ENCODE data around the gene PAPOLB. TPM values are rescaled to one million over a fixed set of nuclear protein-coding genes. Genes with fewer than 3 reads are reported as not detected.

The PAPOLB gene
- total and polyA plus RNA-seq, 2 donors (not counting 3 experiments of a cell fraction or from before 2014, with no cell fraction given), result 0.07 TPM; not detected in 1

- no peak for TF ChIP-seq FOS (IDR thresholded peaks at IDR 0.05; ENCODE audit: borderline replicate concordance, insufficient read depth, low read length)
- TF ChIP-seq GATA2 (IDR thresholded peaks at IDR 0.05; ENCODE audit: insufficient read depth, insufficient read length, low read depth, low read length), result no peak
- no peak for TF ChIP-seq CTCF (IDR thresholded peaks at IDR 0.05; ENCODE audit: extremely low read depth in 1 of 2, insufficient read depth in 1 of 2, low read depth in 1 of 2, low read length in 2 of 2)
- TF ChIP-seq POLR2AphosphoS5 (IDR thresholded peaks at IDR 0.05; ENCODE audit: insufficient read depth, low read depth, low read length), result no peak
- TF ChIP-seq POLR2A (IDR thresholded peaks at IDR 0.05; ENCODE audit: low read depth, low read length), result no peak
- TF ChIP-seq EZH2 (IDR thresholded peaks at IDR 0.05; ENCODE audit: borderline replicate concordance, low read depth, low read length, severe bottlenecking), result no peak
- TF ChIP-seq MAX (IDR thresholded peaks at IDR 0.05; ENCODE audit: insufficient read depth, insufficient read length), result no peak
- TF ChIP-seq JUN (IDR thresholded peaks at IDR 0.05; ENCODE audit: borderline replicate concordance, insufficient read depth, insufficient read length, low read depth), result no peak
- TF ChIP-seq MYC (IDR thresholded peaks at IDR 0.05; ENCODE audit: low read depth, low read length), result no peak
- intact Hi-C loops (cut with micrococcal nuclease), result no loop called here
- H3K36me3 ChIP-seq (ENCODE audit: control insufficient read depth in 2 of 2, extremely low read depth in 1 of 2, insufficient read depth in 2 of 2, low read length in 2 of 2), result no peaks in the 10 kb centered on the region
- no peak overlapping the region for H3K4me3 ChIP-seq (replicated peaks in 1 of 3; ENCODE audit: insufficient read depth in 1 of 3, low read depth in 1 of 3, low read length in 3 of 3)
- H3K27ac ChIP-seq (ENCODE audit: insufficient read depth, low read depth, low read length), result no peak overlapping the region
- FAIRE-seq (no peak), DNase-seq (ENCODE audit: low read depth, low spot score) (no peak)
- H3K4me1 ChIP-seq (ENCODE audit: control insufficient read depth, extremely low read depth, insufficient read depth, low read length), result no peaks in the 10 kb centered on the region
- no peaks in the 10 kb centered on the region for H3K9me3 ChIP-seq (replicated peaks; ENCODE audit: control insufficient read depth, insufficient read depth, low read length)
- H3K79me2 ChIP-seq (ENCODE audit: control insufficient read depth, insufficient read depth, low read length), result no peaks in the 10 kb centered on the region
- CTCF ChIA-PET, result no interaction called here
- dilution Hi-C loops (cut with MboI; ENCODE audit: extremely low pct_ligation_motif_present, low sequenced_read_pairs), result no loop called here
- H2AFZ ChIP-seq (ENCODE audit: low read depth, low read length), result no peak overlapping the region
- POLR2A ChIA-PET, result no interaction called here
- H3K9me1 ChIP-seq (replicated peaks; ENCODE audit: control insufficient read depth, extremely low read depth, insufficient read depth, low read length), result no peaks in the 10 kb centered on the region
- H3K27me3 ChIP-seq (ENCODE audit: control insufficient read depth in 2 of 2, insufficient read depth in 2 of 2, low read length in 2 of 2), result peaks cover 0 to 2% of the 10 kb centered on the region in 2 experiments
- no peak overlapping the region for H3K9ac ChIP-seq (replicated peaks; ENCODE audit: extremely low read depth, insufficient read depth, low read length)
- no peaks in the 10 kb centered on the region for H4K20me1 ChIP-seq (replicated peaks; ENCODE audit: control insufficient read depth, extremely low read depth, insufficient read depth, low read length)
- no peak overlapping the region for H3K4me2 ChIP-seq (ENCODE audit: insufficient read depth, low read length)
- BruUV-seq (replicated peaks), result no TSS peak
Observed at GRCh38 chr7:4906682-4907081, 44.9 kb upstream of the PAPOLB start.
